ENCODE measurements around the gene SHROOM3.
"Not testable (repeated sequence)": the region's sequence is repeated elsewhere in the genome, so short reads cannot be mapped to it uniquely, and the experiment has no call there.

SHROOM3 gene

GRCh38 chr4:76447393-76447851, 12.4 kb downstream of the SHROOM3 start:
- TF ChIP-seq CTCF (IDR thresholded peaks at IDR 0.05; ENCODE audit: extremely low read depth, missing control alignments) = no peak
- DNase-seq (ENCODE audit: low spot score) = no peak

GRCh38 chr4:76448211-76448610, 13.2 kb downstream of the SHROOM3 start:
- DNase-seq (ENCODE audit: low spot score) = no peak
- TF ChIP-seq CTCF (IDR thresholded peaks at IDR 0.05; ENCODE audit: extremely low read depth, missing control alignments) = no peak

DNA sequence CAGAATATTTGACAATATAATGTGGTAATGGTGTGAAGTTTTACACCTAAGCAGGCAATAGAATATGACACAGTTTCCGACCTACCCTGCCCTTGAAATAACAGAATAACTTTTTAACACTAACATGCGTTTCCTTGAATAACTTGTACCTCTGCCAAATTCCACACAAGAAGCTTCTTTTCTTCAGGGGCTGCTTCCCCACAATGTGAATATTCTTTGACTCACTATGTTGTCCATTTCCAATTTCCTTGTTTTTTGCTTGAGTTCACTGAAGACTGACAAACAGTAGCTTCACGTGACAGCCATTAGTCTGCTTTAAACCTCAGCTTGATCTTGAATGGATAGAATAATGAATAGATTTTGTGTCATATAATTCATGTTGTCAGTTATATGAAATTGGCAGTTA, 14.3 kb downstream of the SHROOM3 start:
- no peak for DNase-seq (ENCODE audit: low spot score)
- TF ChIP-seq CTCF (IDR thresholded peaks at IDR 0.05; ENCODE audit: extremely low read depth, missing control alignments) = no peak

- TF ChIP-seq CTCF (IDR thresholded peaks at IDR 0.05; ENCODE audit: extremely low read depth, missing control alignments) = no peak
- no peak for DNase-seq (ENCODE audit: low spot score)
Observed at GRCh38 chr4:76449833-76450232, 14.8 kb downstream of the SHROOM3 start.

DNA sequence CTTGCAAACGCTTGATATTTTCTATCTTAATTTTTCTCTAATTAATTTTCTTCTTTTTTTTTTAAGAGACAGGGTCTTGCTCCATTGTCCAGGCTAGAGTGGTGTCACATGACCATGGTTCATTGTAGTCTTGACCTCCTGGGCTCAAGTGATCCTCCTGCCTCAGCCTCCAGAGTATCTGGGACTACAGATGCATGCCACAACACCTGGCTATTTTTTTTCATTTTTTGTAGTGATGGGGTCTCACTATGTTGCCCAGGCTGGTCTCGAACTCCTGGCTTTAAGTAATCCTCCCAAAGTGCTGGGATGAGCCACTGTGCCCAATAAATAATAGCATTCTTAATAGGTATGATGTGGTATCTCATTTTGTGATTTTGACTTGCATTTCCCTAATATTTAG, 18.2 kb downstream of the SHROOM3 start:
- TF ChIP-seq CTCF (IDR thresholded peaks at IDR 0.05; ENCODE audit: extremely low read depth, missing control alignments) = no peak
- DNase-seq (ENCODE audit: low spot score) = no peak

GRCh38 chr4:76454073-76454472, 19.0 kb downstream of the SHROOM3 start:
- not testable (repeated sequence) for DNase-seq (ENCODE audit: low spot score)

DNA sequence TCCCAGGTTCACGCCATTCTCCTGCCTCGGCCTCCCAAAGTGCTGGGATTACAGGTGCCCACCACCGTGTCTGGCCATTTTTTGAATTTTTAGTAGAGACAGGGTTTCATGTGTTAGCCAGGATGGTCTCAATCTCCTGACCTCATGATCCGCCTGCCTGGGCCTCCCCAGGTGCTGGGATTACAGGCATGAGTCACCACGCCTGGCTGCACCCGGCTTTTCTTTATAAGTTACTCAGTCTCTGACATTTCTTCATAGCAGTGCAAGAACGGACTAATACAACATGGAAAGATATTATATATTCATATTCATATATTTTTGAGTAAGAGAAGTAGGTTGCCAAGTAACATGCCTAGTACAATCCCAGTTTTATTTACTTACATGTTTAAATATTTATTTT, 22.9 kb downstream of the SHROOM3 start:
- TF ChIP-seq CTCF (IDR thresholded peaks at IDR 0.05; ENCODE audit: extremely low read depth, missing control alignments) = no peak

DNA sequence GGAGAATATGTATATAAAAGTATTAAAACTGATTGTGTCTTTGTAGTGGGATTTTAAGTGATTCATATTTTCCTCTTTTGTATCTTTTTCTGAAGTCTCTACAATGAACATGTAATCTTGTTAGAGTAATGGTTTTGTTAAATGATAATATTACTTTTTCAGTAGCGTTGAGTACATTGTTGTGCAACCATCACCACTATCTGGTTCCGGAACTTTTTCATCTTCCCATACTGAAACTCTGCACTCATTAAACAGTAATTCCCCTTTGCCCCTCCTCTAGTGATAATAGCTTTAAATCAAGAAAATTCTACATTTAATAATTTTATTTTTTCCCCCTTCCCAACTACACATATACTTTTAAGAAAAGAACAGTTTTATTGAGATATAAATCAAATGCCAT, 23.3 kb downstream of the SHROOM3 start:
- no peak for TF ChIP-seq CTCF (IDR thresholded peaks at IDR 0.05; ENCODE audit: extremely low read depth, missing control alignments)
- DNase-seq (ENCODE audit: low spot score) = no peak

More for the DNA sequence above, 22.9 kb downstream of the SHROOM3 start:
- DNase-seq (ENCODE audit: low spot score) = no peak
